Loucy (cell line): Measurements from ENCODE around the gene ZNF318.
"Not testable (repeated sequence)": the region's sequence is repeated elsewhere in the genome, so short reads cannot be mapped to it uniquely, and the experiment has no call there.

Experiments used
- H2AFZ ChIP-seq: fragments of 200-600 bp; sonication (generic); 2 replicates; pipeline ENCODE4 v1.6.0; 2016; ENCODE audit warnings: antibody characterized with exemption, mild to moderate bottlenecking, low read length, moderate library complexity
- H3F3A ChIP-seq: fragments of 200-600 bp; 2 replicates; pipeline ENCODE4 v1.6.0; 2016; ENCODE audit warnings: antibody characterized with exemption, low read depth, mild to moderate bottlenecking
- H3K27me3 ChIP-seq: fragments of 200-600 bp; sonication (generic); 2 replicates; pipeline ENCODE4 v1.6.1; 2014; ENCODE audit warnings: low read length, mild to moderate bottlenecking; ENCODE audit not compliant: insufficient read depth, poor library complexity, severe bottlenecking
- H3K36me3 ChIP-seq: fragments of 200-600 bp; sonication (generic); 2 replicates; pipeline ENCODE4 v1.6.1; 2016; ENCODE audit warnings: low read length; ENCODE audit not compliant: insufficient read depth
- H3K4me1 ChIP-seq: fragments of 200-600 bp; sonication (generic); 2 replicates; pipeline ENCODE4 v1.5.1; 2014; ENCODE audit warnings: low read length, mild to moderate bottlenecking; ENCODE audit not compliant: insufficient read depth, poor library complexity, severe bottlenecking
- H3K4me2 ChIP-seq: fragments of 200-600 bp; sonication (generic); 2 replicates; pipeline ENCODE4 v1.6.0; 2014; ENCODE audit warnings: antibody characterized with exemption, low read length, low read depth, mild to moderate bottlenecking; ENCODE audit not compliant: poor library complexity, severe bottlenecking
- H3K4me3 ChIP-seq: fragments of 200-600 bp; sonication (generic); 2 replicates; pipeline ENCODE4 v1.5.1; 2014; ENCODE audit warnings: low read length, mild to moderate bottlenecking, mixed read lengths; ENCODE audit not compliant: poor library complexity, severe bottlenecking
- H3K79me2 ChIP-seq: fragments of 200-600 bp; sonication (generic); 2 replicates; pipeline ENCODE4 v1.6.1; 2014; ENCODE audit warnings: low read length; ENCODE audit not compliant: insufficient read depth
- H3K9ac ChIP-seq: fragments of 200-600 bp; sonication (generic); 2 replicates; pipeline ENCODE4 v1.6.0; 2014; ENCODE audit warnings: mild to moderate bottlenecking, low read depth, low read length, moderate library complexity; ENCODE audit not compliant: poor library complexity, severe bottlenecking
- H3K9me2 ChIP-seq: fragments of 200-600 bp; sonication (generic); replicated peaks from 2 replicates; pipeline ENCODE4 v1.6.1; 2016; ENCODE audit warnings: low read depth, low read length, mixed read lengths
- H3K9me3 ChIP-seq: fragments of 200-600 bp; sonication (generic); 2 replicates; pipeline ENCODE4 v1.6.1; 2014; ENCODE audit warnings: mild to moderate bottlenecking, antibody characterized with exemption, low read length, low read depth; ENCODE audit not compliant: insufficient read depth
- H4K20me1 ChIP-seq: fragments of 200-600 bp; sonication (generic); 2 replicates; pipeline ENCODE4 v1.6.0; 2014; ENCODE audit warnings: antibody characterized with exemption, low read length, mild to moderate bottlenecking; ENCODE audit not compliant: insufficient read depth, poor library complexity, severe bottlenecking
- EZH2phosphoT487 ChIP-seq: fragments of 200-600 bp; IDR thresholded peaks from 2 replicates; pipeline ENCODE4 v1.6.1; 2018; ENCODE audit warnings: antibody characterized with exemption, mild to moderate bottlenecking, moderate library complexity, borderline replicate concordance
- TF ChIP-seq, protein P1 (sequence below): fragments of 200-600 bp; sonication (generic); conservative IDR thresholded peaks from 2 replicates; pipeline ENCODE4 v1.5.1; 2014; ENCODE audit warnings: mild to moderate bottlenecking, antibody characterized with exemption, low read length

ZNF318 gene

DNA sequence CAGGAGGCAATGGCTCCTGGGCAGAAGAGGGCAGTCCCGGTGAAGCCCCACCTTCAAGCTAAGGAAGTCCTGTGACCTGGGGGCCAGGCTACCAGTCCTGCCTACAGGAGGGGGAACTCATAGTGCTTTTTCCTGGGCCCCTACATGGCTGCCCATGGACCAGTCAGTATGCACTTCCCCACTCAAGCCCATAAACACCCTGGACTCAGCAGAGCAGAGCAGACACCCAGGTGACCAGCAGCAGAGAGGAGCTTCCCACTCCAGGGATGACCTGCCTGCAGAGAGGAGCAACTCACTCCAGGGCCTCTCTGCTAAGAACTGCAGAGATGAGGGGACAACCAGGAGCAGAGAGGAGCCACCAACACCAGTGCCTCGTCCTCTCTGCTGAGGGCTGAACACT is 43.6 kb upstream of the ZNF318 start:
- H3K4me3 ChIP-seq: no peak overlapping the region

DNA sequence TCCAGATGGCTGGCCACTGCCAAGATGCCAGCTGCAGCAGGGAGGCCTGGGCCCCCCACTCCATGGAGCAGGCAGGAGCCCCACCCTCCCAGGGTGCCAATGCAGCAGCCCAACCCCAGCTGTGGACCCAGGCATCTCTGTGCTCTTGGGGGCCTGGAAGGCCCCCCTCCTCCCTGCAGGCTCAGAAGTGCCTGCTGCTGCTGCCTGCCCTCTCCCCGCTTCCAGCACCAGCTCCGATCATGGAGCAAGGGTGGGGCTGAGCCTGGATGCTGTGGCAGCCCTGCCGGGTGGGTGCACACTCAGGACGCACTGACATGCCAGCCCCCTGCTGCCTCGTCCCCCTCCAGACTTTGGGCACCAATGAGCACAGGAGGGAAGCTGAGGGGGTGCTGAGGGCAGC is 43.1 kb upstream of the ZNF318 start:
- Histone ChIP-seq H3K4me2 (no peak overlapping the region), H3K79me2 (no peaks in the 10 kb centered on the region), H3K9me3 (no peaks in the 10 kb centered on the region), H3K9ac (no peak overlapping the region), H3K4me3 (no peak overlapping the region), H2AFZ (no peak overlapping the region), H3K4me1 (no peaks in the 10 kb centered on the region), H3K9me2 (no peaks in the 10 kb centered on the region), H3K27me3 (no peaks in the 10 kb centered on the region), H4K20me1 (no peaks in the 10 kb centered on the region), H3K36me3 (no peaks in the 10 kb centered on the region), H3F3A (no peaks in the 10 kb centered on the region)
- TF ChIP-seq, protein P1, sequence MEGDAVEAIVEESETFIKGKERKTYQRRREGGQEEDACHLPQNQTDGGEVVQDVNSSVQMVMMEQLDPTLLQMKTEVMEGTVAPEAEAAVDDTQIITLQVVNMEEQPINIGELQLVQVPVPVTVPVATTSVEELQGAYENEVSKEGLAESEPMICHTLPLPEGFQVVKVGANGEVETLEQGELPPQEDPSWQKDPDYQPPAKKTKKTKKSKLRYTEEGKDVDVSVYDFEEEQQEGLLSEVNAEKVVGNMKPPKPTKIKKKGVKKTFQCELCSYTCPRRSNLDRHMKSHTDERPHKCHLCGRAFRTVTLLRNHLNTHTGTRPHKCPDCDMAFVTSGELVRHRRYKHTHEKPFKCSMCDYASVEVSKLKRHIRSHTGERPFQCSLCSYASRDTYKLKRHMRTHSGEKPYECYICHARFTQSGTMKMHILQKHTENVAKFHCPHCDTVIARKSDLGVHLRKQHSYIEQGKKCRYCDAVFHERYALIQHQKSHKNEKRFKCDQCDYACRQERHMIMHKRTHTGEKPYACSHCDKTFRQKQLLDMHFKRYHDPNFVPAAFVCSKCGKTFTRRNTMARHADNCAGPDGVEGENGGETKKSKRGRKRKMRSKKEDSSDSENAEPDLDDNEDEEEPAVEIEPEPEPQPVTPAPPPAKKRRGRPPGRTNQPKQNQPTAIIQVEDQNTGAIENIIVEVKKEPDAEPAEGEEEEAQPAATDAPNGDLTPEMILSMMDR: no peak
- no peak for TF ChIP-seq EZH2phosphoT487

More for the DNA sequence above, 43.6 kb upstream of the ZNF318 start:
- H3K9ac ChIP-seq: no peak overlapping the region
- no peaks in the 10 kb centered on the region for H3F3A ChIP-seq
- no peaks in the 10 kb centered on the region for H3K36me3 ChIP-seq
- no peak overlapping the region for H2AFZ ChIP-seq
- no peaks in the 10 kb centered on the region for H3K9me2 ChIP-seq
- no peaks in the 10 kb centered on the region for H3K79me2 ChIP-seq
- no peaks in the 10 kb centered on the region for H3K9me3 ChIP-seq
- TF ChIP-seq EZH2phosphoT487: no peak
- TF ChIP-seq, protein P1: no peak
- H3K4me1 ChIP-seq: no peaks in the 10 kb centered on the region
- no peak overlapping the region for H3K4me2 ChIP-seq
- no peaks in the 10 kb centered on the region for H4K20me1 ChIP-seq
- no peaks in the 10 kb centered on the region for H3K27me3 ChIP-seq

GRCh38 chr6:43410776-43411175 is 41.3 kb upstream of the ZNF318 start:
- H4K20me1 ChIP-seq, H3K36me3 ChIP-seq, H3K9me3 ChIP-seq, H3K9me2 ChIP-seq, H3K79me2 ChIP-seq, H3K9ac ChIP-seq, H3K4me1 ChIP-seq, H3K4me2 ChIP-seq, H3F3A ChIP-seq, H3K4me3 ChIP-seq, H3K27me3 ChIP-seq, H2AFZ ChIP-seq: not testable (repeated sequence)

GRCh38 chr6:43408259-43408658 is 38.8 kb upstream of the ZNF318 start:
- no peak overlapping the region for H3K4me2 ChIP-seq
- H3K4me1 ChIP-seq: no peaks in the 10 kb centered on the region
- H3K36me3 ChIP-seq: no peaks in the 10 kb centered on the region
- no peak for TF ChIP-seq EZH2phosphoT487
- TF ChIP-seq, protein P1: no peak
- H3K9me2 ChIP-seq: no peaks in the 10 kb centered on the region
- H3K79me2 ChIP-seq: no peaks in the 10 kb centered on the region
- no peaks in the 10 kb centered on the region for H3K27me3 ChIP-seq
- H2AFZ ChIP-seq: no peak overlapping the region
- no peak overlapping the region for H3K4me3 ChIP-seq
- H4K20me1 ChIP-seq: no peaks in the 10 kb centered on the region
- no peak overlapping the region for H3K9ac ChIP-seq
- no peaks in the 10 kb centered on the region for H3K9me3 ChIP-seq
- no peaks in the 10 kb centered on the region for H3F3A ChIP-seq
